RWPE1 (cell line): ENCODE measurements around the gene CDKL2.
A peak's percentile ranks its signal among the peaks of the same experiment; 100 is the strongest.

Source experiments
- CTCF ChIA-PET: fragments of 350-600 bp; sonication (Branson Sonifier 250); formaldehyde crosslinking; extraction: SDS; loops from one replicate; lab custom pipeline; 2021; lab: Yijun Ruan, JAX
- POLR2A ChIA-PET: fragments of 400-600 bp; formaldehyde crosslinking; extraction: SDS; loops from one replicate; lab custom pipeline; 2020; ENCODE audit warnings: antibody characterized with exemption; ENCODE audit not compliant: low non-redundant PET; lab: Yijun Ruan, JAX
- DNase-seq: peaks from one replicate; pipeline ENCODE4 v3.0.0; 2012; ENCODE audit warnings: low spot score
- H3K27ac ChIP-seq: fragments of 450-650 bp; 2 replicates; pipeline ENCODE4 v1.5.1; 2017
- CTCF ChIP-seq: fragments of 450-650 bp; conservative IDR thresholded peaks from 2 replicates; pipeline ENCODE4 v1.5.1; 2017; ENCODE audit warnings: low read depth, mild to moderate bottlenecking

CDKL2 gene

DNA sequence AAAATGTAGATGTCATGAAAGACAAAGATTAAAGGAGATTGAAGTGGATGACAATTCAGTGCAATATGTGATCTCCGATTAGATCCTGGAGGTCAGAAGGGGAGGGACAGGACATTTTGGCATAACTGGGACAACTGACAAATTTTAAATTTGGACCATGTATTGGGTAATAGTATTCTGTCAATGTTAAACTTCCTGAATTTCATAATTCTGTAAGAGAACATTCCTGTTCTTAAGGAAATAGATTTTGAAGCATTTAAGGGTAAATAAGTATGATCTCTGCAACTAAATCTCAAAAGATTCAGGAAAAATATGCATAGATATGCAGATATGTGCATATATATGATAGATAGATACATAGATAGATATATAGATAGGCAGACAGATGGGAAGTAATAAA is 63.4 kb downstream of the CDKL2 start:
- CTCF ChIA-PET = interaction anchor here (0.7 kb wide), 1 partner anchor 1084 kb away, joined by 4 read pairs; no protein-coding TSS in a partner anchor
- no peak overlapping the region for H3K27ac ChIP-seq
- no peak for DNase-seq
- no peak for TF ChIP-seq CTCF
- POLR2A ChIA-PET = no interaction called here

DNA sequence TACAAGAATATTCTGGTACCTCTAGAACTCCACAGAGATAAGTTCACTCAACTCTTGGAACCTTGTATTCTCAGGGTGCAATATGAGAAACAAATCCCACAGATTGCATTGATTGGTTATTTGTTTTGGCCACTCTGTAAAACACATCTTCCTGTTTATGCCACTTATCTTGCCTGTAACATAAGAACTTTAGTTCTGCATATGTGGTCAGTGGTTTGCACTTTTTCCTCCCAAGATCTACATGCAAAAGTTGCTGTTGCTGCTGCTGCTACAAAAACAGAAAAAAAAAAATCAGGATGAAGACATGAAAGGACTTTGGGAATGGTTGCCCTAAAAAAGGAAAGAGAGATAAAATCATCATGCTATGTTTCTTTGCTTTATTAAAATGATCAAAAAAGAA is 64.8 kb downstream of the CDKL2 start:
- TF ChIP-seq CTCF = no peak
- no peak overlapping the region for H3K27ac ChIP-seq
- ChIA-PET CTCF (no interaction called here), POLR2A (no interaction called here)
- no peak for DNase-seq

DNA sequence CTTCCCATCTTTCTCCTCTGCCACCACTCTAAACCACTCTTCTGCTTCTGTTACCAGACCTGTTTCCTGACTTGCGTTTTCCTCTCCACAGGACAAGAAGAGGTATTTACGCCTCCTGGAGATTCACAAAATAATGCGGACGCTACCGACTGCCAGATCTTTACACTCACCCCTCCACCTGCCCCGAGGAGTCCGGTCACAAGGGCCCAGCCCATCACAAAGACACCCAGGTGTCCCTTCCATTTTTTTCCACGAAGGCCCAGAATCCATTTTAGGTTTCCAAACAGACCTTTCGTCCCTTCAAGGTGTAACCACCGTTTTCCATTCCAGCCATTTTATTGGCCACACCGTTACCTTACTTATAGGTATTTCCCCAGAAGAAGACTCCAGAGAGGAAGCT is 66.3 kb downstream of the CDKL2 start:
- DNase-seq = no peak
- ChIA-PET POLR2A (no interaction called here), CTCF (no interaction called here)
- H3K27ac ChIP-seq = no peak overlapping the region
- no peak for TF ChIP-seq CTCF

- ChIA-PET CTCF (interaction anchor here (0.6 kb wide), 1 partner anchor 784 kb away, joined by 5 read pairs; no protein-coding TSS in a partner anchor), POLR2A (interaction anchor here (0.7 kb wide), 1 partner anchor 65 kb away, joined by 6 read pairs; no protein-coding TSS in a partner anchor)
- TF ChIP-seq CTCF = no peak
- no peak overlapping the region for H3K27ac ChIP-seq
- no peak for DNase-seq
Observed at GRCh38 chr4:75561789-75562188, 68.5 kb downstream of the CDKL2 start.

DNA sequence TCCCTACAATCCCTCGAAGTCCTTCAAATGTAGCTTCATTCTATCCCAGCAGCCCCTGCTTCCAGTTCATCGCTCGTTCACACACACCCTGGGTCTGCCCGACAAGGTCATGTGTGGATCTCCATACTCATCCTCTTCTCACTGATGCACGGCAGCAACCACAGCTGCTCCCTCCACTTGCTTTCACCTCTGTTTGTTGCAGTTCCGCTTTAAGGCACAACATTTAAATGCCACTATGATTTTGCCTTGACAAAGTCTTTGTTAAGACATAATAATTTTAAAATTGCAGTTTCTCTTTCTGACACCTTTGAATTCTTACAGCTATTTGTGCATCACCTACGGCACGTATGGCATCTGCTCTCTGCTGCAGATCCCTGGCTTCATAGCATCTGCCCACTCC is 72.6 kb downstream of the CDKL2 start:
- DNase-seq = no peak
- ChIA-PET POLR2A (no interaction called here), CTCF (interaction anchor here (0.6 kb wide), 2 partner anchors 41 to 1297 kb away, joined by 3 read pairs; no protein-coding TSS in a partner anchor)
- TF ChIP-seq CTCF = no peak
- H3K27ac ChIP-seq = no peak overlapping the region

- ChIA-PET CTCF (interaction anchor here (0.6 to 0.7 kb wide), 4 partner anchors 13 to 292 kb away, joined by 3 to 7 read pairs (median 4); no protein-coding TSS in a partner anchor), POLR2A (no interaction called here)
- no peak within 1 kb of the TSS for H3K27ac ChIP-seq
- DNase-seq = peak; percentile 72
- no peak for TF ChIP-seq CTCF
Observed at GRCh38 chr4:75555294-75556164, 74.8 kb downstream of the CDKL2 start, which contains the start of gene ODAPH. Gene ODAPH (plus strand): TSS chr4:75556066. CDS start chr4:75556083, 17 bp downstream.
